Stomach smooth muscle (tissue), 2 donors: ENCODE results near the gene DHX16.

ENCODE experiments used
- H3K27ac ChIP-seq: one replicate; pipeline ENCODE4 v1.7.0; 2013; ENCODE audit warnings: mild to moderate bottlenecking, low read length, inconsistent platforms
- H3K27me3 ChIP-seq, 2 donors: one replicate each; pipeline ENCODE4 v1.7.0; 2013; ENCODE audit warnings: low read length in 2 of 2; ENCODE audit not compliant: insufficient read depth in 2 of 2, control insufficient read depth in 1 of 2
- H3K36me3 ChIP-seq, 2 donors: one replicate each; pipeline ENCODE4 v1.7.0; 2013; ENCODE audit warnings: low read length in 2 of 2; ENCODE audit not compliant: control insufficient read depth in 2 of 2, insufficient read depth in 2 of 2
- H3K4me1 ChIP-seq: one replicate; pipeline ENCODE4 v1.7.0; 2013; ENCODE audit warnings: low read length; ENCODE audit not compliant: control insufficient read depth, insufficient read depth
- H3K4me3 ChIP-seq, 2 donors: one replicate each; pipeline ENCODE4 v1.7.0; 2013; ENCODE audit warnings: low read length in 2 of 2
- H3K9ac ChIP-seq, 2 donors: one replicate each; pipeline ENCODE4 v1.7.0; 2013; ENCODE audit warnings: low read length in 2 of 2, mild to moderate bottlenecking in 1 of 2
- H3K9me3 ChIP-seq, 2 donors: one replicate each; pipeline ENCODE4 v1.7.0; 2013; ENCODE audit warnings: low read length in 2 of 2; ENCODE audit not compliant: control insufficient read depth in 2 of 2
- donor health status: healthy.
- donor health status: Pancreatic carcinoma.

The DHX16 gene

DNA sequence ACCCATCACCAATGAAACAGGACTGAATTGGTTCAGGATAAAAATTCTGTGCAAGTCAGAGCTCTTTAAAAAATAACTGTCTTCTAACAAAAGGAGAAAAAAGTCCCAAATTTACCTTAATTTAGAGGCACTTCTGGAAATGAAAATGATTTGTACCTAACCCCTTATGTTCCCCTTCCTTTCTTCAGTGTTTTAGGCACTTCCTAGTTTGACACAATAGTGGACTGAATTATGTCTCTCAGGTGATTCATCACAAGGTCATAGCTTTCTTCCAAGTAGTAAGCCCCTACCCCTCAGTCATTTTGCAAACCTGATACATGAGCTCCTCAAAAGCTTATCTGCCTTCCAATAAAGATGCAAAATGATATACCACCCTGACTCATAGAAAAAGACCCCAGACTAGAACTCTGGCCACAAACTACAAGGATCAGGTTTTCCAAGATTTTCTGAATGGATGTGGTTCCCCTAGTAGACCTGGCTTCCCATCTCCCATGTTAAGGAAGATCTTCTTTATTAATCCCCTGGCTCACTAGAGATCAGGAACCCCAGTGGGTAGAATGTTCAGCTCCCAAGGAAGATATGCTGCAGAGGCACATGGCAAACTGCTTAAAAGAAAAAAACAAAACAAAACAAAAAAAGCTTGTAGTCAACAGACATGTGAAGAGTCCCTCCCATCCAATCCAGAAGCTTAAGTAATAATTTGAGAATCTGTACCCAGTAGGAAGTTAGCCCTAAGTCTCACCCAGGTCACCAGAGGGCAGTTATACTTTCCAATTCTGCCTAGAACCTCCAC lies 59.4 kb downstream of the DHX16 start:
- no peaks in the 10 kb centered on the region for H3K27me3 ChIP-seq
- H3K4me3 ChIP-seq, result peak overlapping the region; percentile 76 to 94
- peaks cover 22 to 26% of the 10 kb centered on the region in 2 donors for H3K36me3 ChIP-seq
- H3K27ac ChIP-seq, result peak overlapping the region; percentile 56
- peak overlapping the region in 1 of 2 donors; percentile 78 for H3K9ac ChIP-seq
- H3K4me1 ChIP-seq, result peaks cover 34% of the 10 kb centered on the region
- no peaks in the 10 kb centered on the region for H3K9me3 ChIP-seq

DNA sequence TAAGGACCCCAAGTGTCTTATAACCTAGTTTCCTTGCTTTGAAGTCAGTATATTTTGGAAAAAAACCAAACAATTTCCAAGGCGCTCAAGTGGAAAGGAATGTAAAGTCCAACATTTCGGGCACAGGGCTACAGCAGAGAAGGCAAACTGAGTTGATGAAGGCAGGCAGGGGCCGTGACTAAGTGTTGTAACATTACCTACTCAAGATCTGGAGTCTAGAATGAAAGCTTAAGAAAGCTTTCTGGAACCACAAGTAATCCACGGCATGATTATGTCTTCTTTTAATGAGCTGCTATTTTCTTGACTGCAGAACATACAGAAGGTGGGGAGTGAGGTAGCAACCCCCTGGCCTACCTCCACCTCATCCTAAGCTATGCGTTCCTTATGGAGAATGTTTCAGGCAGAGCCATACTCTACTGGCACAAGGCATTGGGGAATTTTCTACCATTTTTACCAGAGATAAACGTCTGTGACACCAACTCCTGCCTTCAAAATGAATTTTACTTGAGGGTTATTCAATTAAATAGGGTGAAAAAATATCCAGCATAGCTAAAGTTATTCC lies 60.0 kb downstream of the DHX16 start:
- H3K4me1 ChIP-seq, result peaks cover 30% of the 10 kb centered on the region

DNA sequence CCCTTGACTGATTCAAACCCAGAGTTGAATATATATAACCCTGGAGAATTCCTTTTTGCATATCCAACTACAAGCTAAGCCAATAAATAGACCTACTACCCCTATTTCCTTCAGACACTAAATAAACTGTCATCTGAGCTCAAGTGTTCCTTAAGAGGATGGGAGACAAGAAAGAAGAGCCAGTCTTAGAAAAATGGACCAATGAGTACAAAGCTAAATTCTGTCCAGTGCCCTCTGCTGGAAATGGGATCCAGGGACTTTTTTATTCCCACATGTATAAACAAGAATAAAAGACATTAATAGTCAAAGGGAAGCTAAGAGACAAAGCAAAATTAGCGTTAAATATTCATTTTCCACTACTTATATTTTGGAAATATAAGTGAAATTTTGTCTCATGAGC lies 60.6 kb downstream of the DHX16 start:
- Histone ChIP-seq H3K4me3 (no peak overlapping the region), H3K27me3 (no peaks in the 10 kb centered on the region), H3K9me3 (no peaks in the 10 kb centered on the region), H3K36me3 (peaks cover 28 to 34% of the 10 kb centered on the region in 2 donors), H3K9ac (no peak overlapping the region), H3K4me1 (peaks cover 30% of the 10 kb centered on the region), H3K27ac (peak overlapping the region; percentile 56)

More for the DNA sequence above, 60.0 kb downstream of the DHX16 start:
- peak overlapping the region in 1 of 2 donors; percentile 29 for H3K9ac ChIP-seq
- H3K27me3 ChIP-seq, result no peaks in the 10 kb centered on the region
- peak overlapping the region in 1 of 2 donors; percentile 29 for H3K4me3 ChIP-seq
- peak overlapping the region; percentile 56 for H3K27ac ChIP-seq
- H3K9me3 ChIP-seq, result no peaks in the 10 kb centered on the region
- peaks cover 23 to 29% of the 10 kb centered on the region in 2 donors for H3K36me3 ChIP-seq

DNA sequence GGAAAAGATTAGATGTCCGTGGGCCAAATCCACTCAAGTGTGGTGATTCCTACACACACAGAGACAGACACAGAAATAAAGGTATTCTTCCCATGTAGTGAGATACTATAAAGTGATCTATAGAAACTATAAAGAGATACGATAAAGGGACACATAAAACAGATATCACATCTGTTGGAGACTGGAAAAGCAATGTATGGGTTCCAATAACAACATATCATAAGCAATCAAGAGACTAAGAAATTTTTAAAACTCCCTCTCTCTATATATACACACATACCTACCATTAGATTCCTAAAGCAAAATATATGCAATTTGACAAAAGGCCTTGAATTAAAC lies 61.0 kb downstream of the DHX16 start:
- Histone ChIP-seq H3K9me3 (no peaks in the 10 kb centered on the region), H3K36me3 (peaks cover 29 to 32% of the 10 kb centered on the region in 2 donors), H3K27ac (no peak overlapping the region), H3K27me3 (no peaks in the 10 kb centered on the region), H3K4me1 (peaks cover 30% of the 10 kb centered on the region), H3K4me3 (no peak overlapping the region), H3K9ac (no peak overlapping the region)

DNA sequence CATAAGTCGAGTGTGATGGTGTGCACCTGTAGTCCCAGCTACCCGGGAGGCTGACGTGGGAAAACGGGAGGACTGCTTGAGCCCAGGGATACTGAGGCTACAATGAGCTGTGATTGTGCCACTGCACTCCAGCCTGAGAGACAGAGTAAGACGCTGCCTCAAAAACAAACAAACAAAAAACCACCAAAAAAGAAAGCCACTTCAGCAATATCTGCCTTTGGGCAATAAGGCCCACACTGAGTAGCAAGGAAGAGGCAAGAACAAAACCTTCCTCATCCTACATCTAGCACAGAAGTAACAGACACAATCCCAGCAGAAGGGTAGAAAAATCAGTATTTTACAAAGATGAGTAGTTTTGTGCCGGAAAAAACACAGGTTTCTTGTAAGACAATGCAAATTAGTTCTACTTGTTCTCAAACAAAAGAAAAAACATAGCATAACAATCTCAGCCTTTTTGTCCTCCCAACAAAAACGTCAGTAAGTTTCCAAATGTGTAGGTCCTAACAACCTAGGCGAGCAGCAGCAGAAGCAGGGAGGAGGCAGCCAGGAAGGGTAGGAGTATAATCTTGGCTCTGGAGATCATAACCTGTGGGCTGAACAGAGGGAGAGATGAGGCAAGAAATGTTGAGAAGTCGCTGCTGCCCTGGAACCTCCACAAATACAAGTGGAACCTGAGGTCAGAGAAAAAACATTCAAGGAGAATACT lies 61.5 kb downstream of the DHX16 start:
- H3K27me3 ChIP-seq, result no peaks in the 10 kb centered on the region
- no peak overlapping the region for H3K9ac ChIP-seq
- H3K36me3 ChIP-seq, result peaks cover 30 to 33% of the 10 kb centered on the region in 2 donors
- H3K27ac ChIP-seq, result peak overlapping the region; percentile 37
- no peak overlapping the region for H3K4me3 ChIP-seq
- peaks cover 30% of the 10 kb centered on the region for H3K4me1 ChIP-seq
- no peaks in the 10 kb centered on the region for H3K9me3 ChIP-seq

DNA sequence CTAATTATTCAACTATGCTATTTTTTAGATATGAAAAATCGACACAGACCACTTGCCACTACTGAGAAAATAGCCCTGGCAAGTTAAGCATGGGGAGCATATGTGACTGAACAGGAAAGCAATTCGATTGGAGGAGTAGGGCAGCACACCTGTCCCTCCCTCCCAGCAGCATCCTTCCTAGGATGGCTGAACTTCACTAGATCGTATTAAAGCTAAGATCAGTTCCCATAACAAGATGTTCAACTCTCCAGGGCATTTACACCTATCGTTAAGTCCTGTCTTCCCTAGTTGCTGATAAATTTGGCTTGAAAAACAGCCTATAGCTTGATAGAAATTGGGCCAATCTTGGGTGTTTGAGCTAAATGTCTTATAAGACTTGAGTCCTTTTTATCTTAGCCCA lies 62.7 kb downstream of the DHX16 start:
- Histone ChIP-seq H3K36me3 (peaks cover 34 to 37% of the 10 kb centered on the region in 2 donors), H3K4me1 (peaks cover 30% of the 10 kb centered on the region), H3K27me3 (no peaks in the 10 kb centered on the region), H3K27ac (peak overlapping the region; percentile 0), H3K9me3 (no peaks in the 10 kb centered on the region), H3K4me3 (no peak overlapping the region), H3K9ac (peak overlapping the region in 1 of 2 donors; percentile 25)

DNA sequence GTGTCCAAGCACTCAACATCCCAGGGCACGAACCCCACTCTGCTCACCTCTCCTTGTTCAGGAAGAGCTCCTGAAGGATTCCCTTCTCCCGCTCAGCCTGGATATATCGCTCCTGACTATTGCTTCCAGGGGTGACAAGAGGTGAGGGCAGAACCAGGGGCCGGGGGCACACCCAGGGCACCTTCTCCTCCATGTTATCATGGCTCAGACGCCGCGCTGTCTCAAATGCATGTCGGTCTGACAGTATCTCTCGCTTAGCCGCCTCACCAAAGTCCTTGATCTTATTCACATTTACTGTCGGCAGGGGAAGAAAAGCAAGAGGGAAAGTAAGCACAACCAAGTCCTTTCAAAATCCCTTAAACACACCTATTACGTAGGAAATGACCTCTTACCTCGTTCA lies 68.8 kb downstream of the DHX16 start:
- Histone ChIP-seq H3K36me3 (peaks cover 75 to 77% of the 10 kb centered on the region in 2 donors), H3K4me3 (no peak overlapping the region), H3K27me3 (no peaks in the 10 kb centered on the region), H3K4me1 (no peaks in the 10 kb centered on the region), H3K9ac (no peak overlapping the region), H3K27ac (no peak overlapping the region), H3K9me3 (no peaks in the 10 kb centered on the region)
